ENCODE results near the gene ALDOA. TPM values are rescaled to one million over a fixed set of nuclear protein-coding genes. Genes with fewer than 3 reads are reported as not detected.

The ALDOA gene
- polyA plus RNA-seq, 1 experiment = 1,788 TPM

DNA sequence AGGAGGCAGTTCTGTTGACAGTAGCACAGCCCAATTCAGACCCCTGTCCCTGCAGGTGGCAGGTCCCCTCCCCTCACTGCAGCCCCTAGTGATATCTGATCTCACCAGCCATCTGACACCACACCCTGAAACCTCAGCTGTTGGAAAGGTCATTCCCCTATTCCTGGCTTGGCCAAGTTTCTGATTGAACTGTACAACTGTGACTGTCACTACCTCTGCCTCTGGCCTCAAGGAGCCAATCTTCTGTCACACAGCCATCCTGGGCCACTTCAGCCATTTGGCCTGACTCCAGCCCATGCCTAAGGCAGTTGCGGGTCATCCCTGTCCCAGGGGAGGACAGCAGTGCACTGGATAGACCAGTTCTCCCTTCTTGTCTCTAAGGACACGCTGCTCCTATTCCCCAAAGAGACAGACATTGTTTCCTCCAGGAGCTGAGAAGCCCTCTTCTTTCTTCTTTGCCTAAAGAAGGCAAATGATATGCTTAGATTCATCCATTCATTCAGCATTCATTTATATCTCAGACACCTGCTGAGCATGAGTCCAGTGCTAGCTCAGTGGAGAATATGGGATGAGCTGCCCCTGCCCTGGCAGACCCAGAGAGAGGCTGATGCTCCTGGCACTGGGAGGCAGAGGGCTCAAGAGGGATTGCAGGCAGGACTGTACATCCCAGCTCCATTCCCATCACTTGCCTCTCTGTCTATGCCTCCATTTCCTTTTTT lies 4.6 kb upstream of the ALDOA start:
- no peak for TF ChIP-seq CTCF (IDR thresholded peaks at IDR 0.05; ENCODE audit: insufficient read depth, low read depth, low read length)
- Histone ChIP-seq H3K4me3 (ENCODE audit: low read depth, low read length) (no peak overlapping the region), H3K27me3 (ENCODE audit: control insufficient read depth, insufficient read depth, low read length) (no peaks in the 10 kb centered on the region), H3K36me3 (ENCODE audit: control insufficient read depth, insufficient read depth, low read length) (peaks cover 6% of the 10 kb centered on the region)
- ChIA-PET CTCF (interaction anchor here (1.8 kb wide), 1 partner anchor 30 kb away, joined by 5 read pairs; the partner anchor contains the start of gene TLCD3B), POLR2A (no interaction called here)
- no peak for DNase-seq (ENCODE audit: low read depth)

DNA sequence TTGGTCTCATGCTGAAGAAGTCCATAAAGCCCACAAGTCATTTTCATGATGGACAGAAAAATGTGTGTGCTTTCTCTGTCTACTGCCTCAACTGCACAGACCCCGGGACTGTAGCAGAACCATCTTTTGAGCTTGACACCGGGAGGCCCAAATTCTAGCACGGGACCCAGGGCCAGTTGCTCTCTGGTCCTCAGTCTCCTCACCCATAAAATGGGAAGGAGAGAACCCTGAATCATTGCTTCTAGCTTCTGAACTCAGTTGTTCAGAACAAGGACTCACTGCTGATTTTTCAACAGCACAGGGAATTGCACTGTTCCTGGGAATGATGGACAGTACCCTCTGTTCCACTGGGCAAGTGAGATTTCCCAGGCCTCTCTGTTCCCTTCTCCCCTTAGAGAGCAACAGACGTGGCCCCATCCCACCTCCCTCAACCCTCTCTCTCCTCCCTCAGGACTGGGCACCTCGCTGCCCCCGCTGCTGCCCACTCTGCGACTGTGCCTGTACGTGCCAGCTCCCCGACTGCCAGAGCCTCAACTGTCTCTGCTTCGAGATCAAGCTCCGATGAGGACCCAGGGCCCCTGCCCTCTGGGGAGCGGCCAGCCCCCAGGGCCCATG lies 2.2 kb upstream of the ALDOA start:
- CTCF ChIA-PET = interaction anchor here (1.3 to 1.7 kb wide), 3 partner anchors 8 to 49 kb away, joined by 4 to 8 read pairs (median 4); partner anchors contain the start of gene TLCD3B
- no peak for DNase-seq (ENCODE audit: low read depth)
- Histone ChIP-seq H3K4me3 (ENCODE audit: low read depth, low read length) (peak overlapping the region; percentile 62; the same call in 1 of the 2 replicates), H3K36me3 (ENCODE audit: control insufficient read depth, insufficient read depth, low read length) (peaks cover 16% of the 10 kb centered on the region), H3K27me3 (ENCODE audit: control insufficient read depth, insufficient read depth, low read length) (no peaks in the 10 kb centered on the region)
- TF ChIP-seq CTCF (IDR thresholded peaks at IDR 0.05; ENCODE audit: insufficient read depth, low read depth, low read length) = no peak
- POLR2A ChIA-PET = no interaction called here

DNA sequence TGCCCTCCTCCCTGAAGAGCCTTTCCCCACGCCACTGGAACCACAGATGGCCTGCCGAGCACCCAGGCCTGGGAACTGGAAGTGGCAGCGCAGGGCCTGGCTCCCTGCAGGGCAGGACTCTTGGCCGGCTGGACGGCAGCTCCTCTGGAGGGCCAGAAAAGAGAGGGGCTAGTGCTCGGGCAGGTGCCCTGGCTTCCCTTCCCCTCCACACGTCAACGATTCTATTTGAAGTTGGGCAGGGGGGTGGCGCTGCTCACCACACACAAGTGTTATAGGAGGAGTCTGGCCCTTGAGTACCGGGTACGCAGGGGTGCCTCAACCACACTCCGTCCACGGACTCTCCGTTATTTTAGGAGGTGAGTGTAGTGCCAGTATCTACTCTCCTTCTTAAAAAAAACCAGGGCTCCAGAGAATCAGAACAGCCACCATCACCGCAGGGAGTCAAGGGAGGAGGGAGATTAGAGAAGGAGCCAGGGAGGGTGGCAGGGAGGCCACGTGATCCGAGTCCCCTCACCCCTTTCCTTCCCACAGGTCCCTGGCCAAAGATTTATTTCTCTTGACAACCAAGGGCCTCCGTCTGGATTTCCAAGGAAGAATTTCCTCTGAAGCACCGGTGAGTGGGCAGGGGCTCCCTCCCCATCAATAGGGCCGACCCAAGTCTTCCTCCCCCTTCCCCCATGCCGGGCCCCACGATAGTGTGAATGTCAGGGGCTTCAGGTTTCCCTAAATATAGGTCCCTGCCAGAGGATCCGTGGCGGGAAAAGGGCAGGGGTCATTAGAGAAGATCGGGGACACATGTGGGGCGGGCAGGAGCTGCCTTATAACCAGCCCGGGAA lies 1.4 kb upstream of the ALDOA start:
- ChIA-PET POLR2A (no interaction called here), CTCF (interaction anchor here (1.1 to 1.7 kb wide), 5 partner anchors 9 to 48 kb away, joined by 3 to 8 read pairs (median 4); partner anchors contain the start of gene TLCD3B)
- TF ChIP-seq CTCF (IDR thresholded peaks at IDR 0.05; ENCODE audit: insufficient read depth, low read depth, low read length) = peak; percentile 15; the same call in 1 of the 2 replicates
- DNase-seq (ENCODE audit: low read depth) = no peak
- peaks cover 22% of the 10 kb centered on the region for H3K36me3 ChIP-seq (ENCODE audit: control insufficient read depth, insufficient read depth, low read length)
- no peaks in the 10 kb centered on the region for H3K27me3 ChIP-seq (ENCODE audit: control insufficient read depth, insufficient read depth, low read length)
- H3K4me3 ChIP-seq (ENCODE audit: low read depth, low read length) = peak overlapping the region; percentile 62

DNA sequence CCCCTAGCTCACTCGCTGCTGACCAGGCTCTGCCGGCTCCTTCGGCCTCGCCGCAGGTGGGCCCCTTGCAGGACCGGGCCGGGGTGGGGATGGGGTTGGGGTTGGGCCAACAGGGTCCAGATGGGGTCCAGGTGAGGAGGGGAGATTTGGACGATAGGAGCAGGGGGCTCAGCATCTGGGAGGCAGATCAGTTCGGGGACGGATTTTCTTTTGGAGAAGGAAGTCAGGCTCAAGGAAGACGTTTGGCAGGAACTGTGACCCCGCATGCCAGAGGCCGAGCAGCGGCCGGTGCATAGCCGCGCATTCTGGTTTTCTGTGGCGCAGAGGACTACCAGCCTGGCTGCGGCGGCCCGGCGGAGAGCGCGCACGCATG lies 845 bp upstream of the ALDOA start:
- H3K36me3 ChIP-seq (ENCODE audit: control insufficient read depth, insufficient read depth, low read length) = peaks cover 28% of the 10 kb centered on the region
- no peak for DNase-seq (ENCODE audit: low read depth)
- POLR2A ChIA-PET = interaction anchor here (0.6 to 1.3 kb wide), 5 partner anchors 11 to 595 kb away, joined by 3 to 5 read pairs (median 3); partner anchors contain the start of gene TBX6
- CTCF ChIA-PET = interaction anchor here (1.1 to 1.3 kb wide), 3 partner anchors 8 to 26 kb away, joined by 3 to 7 read pairs (median 3); no protein-coding TSS in a partner anchor
- TF ChIP-seq CTCF (IDR thresholded peaks at IDR 0.05; ENCODE audit: insufficient read depth, low read depth, low read length) = no peak
- H3K4me3 ChIP-seq (ENCODE audit: low read depth, low read length) = peak overlapping the region; percentile 62
- no peaks in the 10 kb centered on the region for H3K27me3 ChIP-seq (ENCODE audit: control insufficient read depth, insufficient read depth, low read length)
